GM18505 (cell line): ENCODE measurements around the gene RACK1.
"Not testable (repeated sequence)": the region's sequence is repeated elsewhere in the genome, so short reads cannot be mapped to it uniquely, and the experiment has no call there.

Experiments
- ATAC-seq: cut with Tn5 transposase; IDR thresholded peaks from one replicate; pipeline ENCODE4 v1.9.1; 2021; ENCODE audit not compliant: unreplicated experiment
- POLR2A ChIP-seq: IDR thresholded peaks from 4 replicates; pipeline ENCODE4 v1.6.1; 2011; ENCODE audit warnings: borderline replicate concordance; ENCODE audit not compliant: insufficient read depth, insufficient read length; ENCODE audit errors: extremely low read depth

The RACK1 gene

GRCh38 chr5:181221105-181221791 lies 22.5 kb downstream of the RACK1 start:
- TF ChIP-seq POLR2A = no peak
- no peak for ATAC-seq

GRCh38 chr5:181220178-181220515 lies 23.6 kb downstream of the RACK1 start:
- no peak for ATAC-seq

DNA sequence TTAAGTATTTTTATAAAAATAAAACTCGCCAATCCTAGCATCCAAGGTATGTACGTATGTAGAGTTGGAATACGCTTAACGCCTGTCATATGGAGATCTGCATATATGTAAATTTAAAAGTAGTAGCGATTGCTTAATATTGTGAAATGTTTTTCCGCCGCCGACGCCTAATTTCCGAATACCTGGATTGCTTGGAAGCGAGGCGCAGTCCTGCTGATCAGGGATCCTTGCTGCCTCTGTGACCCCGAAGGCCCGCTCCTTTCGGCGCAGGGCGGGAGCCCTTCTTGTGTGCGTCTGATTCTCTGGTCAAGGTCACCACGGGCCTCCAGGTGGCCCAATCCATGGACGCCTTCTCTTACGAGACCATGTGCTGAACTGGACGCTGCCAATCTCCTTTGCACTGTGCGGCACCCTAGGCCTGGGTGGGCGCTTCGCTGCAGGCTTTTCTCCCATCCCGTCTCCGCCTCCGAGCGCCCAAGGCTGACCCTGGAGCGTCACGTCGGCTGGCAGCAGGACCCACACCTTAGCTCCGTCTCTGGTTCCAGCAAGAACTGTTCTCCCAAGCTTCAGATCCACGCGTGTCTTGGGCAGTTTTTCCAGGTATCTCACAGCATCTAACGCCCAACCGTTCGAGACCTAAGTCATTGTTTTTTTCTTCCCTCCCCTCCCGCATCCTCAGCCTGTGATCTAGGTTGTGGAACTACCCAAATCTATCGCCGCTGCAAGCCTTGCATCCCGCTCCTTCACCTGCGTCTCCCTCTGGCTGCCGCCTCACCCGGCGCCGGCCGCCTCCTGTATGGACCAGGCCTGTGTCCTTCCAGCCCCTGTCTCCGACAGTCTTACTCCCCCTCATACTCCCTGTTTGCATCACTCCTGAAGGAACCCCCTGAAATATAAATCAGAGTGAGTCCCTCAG lies 24.2 kb downstream of the RACK1 start:
- no peak for ATAC-seq
- TF ChIP-seq POLR2A = no peak

More at GRCh38 chr5:181220178-181220515, 23.6 kb downstream of the RACK1 start:
- TF ChIP-seq POLR2A = no peak

DNA sequence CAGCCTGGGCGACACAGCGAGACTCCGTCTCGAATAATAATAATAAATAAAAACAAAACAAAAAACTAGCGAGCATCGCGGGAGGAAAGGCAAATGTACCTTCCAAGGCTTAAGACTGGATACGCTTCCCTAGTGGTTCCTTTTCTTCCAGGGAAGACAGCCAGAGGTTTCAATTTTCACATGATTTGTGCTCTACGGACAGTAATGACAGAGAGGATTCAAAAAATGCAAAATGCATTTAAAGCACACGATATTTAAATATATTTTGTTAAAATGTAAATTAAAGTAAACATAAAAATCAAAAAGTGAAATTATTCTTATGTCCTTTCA lies 24.9 kb downstream of the RACK1 start:
- ATAC-seq = no peak
- TF ChIP-seq POLR2A = no peak

DNA sequence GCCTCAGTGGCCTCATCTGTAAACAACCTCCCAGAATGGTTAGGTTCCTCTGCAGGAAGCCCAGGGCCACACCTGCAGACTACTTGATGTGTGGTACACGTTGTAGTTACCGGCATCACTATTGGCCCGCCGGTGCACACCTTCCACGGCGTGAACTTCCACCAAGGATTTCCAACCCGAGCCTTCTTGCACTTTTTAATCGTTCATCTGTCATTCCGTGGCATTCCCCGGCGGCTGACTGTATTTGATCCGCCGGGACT lies 26.0 kb downstream of the RACK1 start:
- ATAC-seq = peak; percentile 18
- TF ChIP-seq POLR2A = no peak

DNA sequence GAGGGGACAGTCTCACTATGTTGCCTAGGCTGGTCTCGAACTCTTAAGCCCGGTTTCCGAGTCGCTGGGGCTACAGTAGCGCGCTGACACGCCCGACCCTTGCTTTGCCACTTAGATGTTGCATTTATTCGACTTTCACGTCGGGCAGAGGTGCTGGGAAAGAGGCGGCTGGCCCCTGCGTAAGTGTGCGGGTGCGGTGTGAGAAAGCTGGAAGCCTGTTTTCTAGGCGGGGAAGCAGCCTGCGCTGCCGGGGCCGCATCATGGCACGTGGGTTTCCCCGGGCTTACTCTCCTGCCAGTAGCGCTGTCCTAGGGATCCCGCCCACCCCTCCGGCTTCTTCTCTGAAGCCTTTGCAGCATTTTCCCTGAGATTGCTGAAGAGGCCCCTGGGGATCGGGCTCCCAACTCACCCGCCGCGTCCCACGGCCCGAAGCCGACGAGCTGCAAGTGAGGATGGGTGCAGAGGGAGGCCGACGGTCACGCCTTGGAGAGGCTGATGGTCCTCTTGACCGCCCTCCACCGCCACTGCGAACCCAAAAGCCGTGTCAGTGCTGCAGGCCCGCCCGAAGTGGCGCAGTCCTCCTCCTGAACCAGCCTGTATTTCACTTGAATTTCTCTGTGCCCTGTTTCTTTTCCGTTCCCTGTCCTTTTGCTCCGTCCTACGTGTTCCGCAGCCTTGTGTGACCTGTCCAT lies 26.4 kb downstream of the RACK1 start:
- TF ChIP-seq POLR2A = no peak
- peak; percentile 26 for ATAC-seq

DNA sequence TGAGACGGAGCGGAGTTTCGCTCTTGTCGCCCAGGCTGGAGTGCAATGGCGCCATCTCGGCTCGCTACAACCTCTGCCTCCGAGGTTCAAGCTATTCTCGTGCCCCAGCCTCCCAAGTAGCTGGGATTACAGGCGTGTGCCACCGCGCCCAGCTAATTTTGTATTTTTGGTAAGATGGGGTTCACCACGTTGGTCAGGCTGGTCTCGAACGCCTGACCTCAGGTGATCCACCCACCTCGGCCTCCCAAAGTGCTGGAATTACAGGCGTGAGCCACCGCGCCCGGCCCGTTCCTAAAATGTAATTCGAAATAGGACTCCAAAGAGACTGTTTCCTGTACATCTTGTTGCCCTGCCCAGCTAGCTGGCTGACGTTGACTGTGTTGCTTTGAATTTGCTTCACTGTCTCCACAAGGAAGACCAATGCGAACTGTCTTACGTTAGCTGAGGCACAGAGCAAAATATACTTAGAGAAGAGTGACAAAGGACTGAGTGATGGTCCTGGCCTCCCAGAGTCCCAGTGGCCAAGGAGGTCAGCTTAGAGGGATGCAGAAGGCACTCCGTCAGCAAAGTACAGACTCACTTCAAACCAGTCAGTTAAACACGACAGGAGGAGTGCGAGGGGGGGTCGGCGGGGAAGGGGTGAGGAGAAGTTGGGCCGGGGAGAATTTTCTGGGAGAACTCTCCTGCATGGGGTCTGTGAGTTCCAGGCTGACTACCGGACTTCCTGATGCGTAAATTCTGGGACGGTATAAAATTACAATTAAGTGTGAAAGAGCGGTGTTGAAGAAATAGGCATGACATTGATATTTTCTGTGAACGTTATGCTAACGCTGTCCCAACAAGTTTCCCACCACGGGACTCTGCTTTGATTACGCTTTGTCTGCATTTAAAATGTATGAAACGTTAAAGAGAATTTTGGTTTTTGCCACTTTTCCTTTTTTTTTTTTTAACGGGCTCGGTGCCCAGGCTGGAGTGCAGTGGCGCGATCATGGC lies 27.4 kb downstream of the RACK1 start:
- no peak for TF ChIP-seq POLR2A
- ATAC-seq = no peak

DNA sequence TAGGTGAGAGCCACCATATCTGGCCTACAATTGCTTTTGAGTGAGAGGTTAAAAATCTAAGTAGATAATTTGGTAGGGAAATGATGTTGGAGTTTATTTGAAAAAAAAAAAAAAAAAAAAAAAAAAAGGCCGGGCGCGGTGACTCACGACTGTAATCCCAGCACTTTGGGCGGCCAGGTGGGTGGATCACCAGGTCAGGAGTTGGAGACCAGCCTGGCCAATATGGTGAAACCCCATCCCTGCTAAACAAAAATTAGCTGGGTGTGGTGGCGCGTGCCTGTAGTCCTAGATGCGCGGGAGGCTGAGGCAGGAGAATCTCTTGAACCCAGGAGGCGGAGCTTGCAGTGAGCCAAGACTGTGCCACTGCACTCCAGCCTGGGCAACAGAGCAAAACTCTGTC lies 29.5 kb downstream of the RACK1 start:
- ATAC-seq = not testable (repeated sequence)

DNA sequence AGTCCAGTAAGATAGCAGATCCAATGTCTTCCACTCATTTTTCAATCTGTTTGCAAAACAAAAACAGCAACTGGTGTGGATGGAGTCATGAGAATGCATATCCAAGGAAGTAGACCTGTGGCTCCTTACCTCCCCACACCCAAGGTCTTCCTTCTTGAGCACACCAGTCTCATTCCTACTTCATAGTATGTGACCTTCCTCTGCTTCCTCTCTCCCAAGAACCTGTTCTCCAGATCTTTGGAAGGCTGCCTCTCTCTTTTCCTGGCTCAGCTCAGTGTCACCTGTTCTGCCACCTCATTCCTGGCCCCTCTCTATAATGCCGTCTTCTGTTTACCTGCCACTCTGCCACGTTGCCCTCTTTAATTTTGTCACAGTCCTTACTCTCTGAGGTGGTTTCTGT lies 30.8 kb downstream of the RACK1 start:
- no peak for TF ChIP-seq POLR2A
- ATAC-seq = no peak

- no peak for ATAC-seq
- no peak for TF ChIP-seq POLR2A
Observed at GRCh38 chr5:181212080-181212479, 31.6 kb downstream of the RACK1 start.

GRCh38 chr5:181211208-181211607 lies 32.5 kb downstream of the RACK1 start:
- ATAC-seq = no peak

GRCh38 chr5:181210698-181211097 lies 33.0 kb downstream of the RACK1 start:
- ATAC-seq = not testable (repeated sequence)

More at GRCh38 chr5:181211208-181211607, 32.5 kb downstream of the RACK1 start:
- no peak for TF ChIP-seq POLR2A

- not testable (repeated sequence) for ATAC-seq
Observed at GRCh38 chr5:181210148-181210547, 33.6 kb downstream of the RACK1 start.

DNA sequence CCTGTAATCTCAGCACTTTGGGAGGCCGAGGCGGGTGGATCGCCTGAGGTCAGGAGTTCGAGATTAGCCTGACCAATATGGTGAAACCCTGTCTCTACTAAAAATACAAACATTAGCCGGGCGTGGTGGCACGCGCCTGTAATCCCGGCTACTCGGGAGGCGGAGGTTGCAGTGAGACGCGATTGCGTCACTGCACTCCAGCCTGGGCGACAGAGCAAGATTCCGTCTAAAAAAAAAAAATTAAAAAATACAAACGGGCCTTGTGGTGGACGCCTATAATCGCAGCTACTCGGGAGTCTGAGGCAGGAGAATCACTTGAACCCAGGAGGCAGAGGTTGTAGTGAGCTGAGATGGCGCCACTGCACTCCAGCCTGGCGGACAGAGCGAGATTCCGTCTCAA lies 34.7 kb downstream of the RACK1 start:
- not testable (repeated sequence) for ATAC-seq
